ENCODE measurements around the gene PRRX1. TPM values are rescaled to one million over a fixed set of nuclear protein-coding genes. Genes with fewer than 3 reads are reported as not detected.

PRRX1 gene
- total RNA-seq, 1 experiment from 2014 or later: 4.5 TPM

GRCh38 chr1:170734412-170735175 is 70.7 kb downstream of the PRRX1 start:
- ChIA-PET CTCF (no interaction called here), POLR2A (ENCODE audit: low non-redundant PET) (no interaction called here)
- no peaks in the 10 kb centered on the region for H3K9me3 ChIP-seq (ENCODE audit: low read depth, low read length, poor library complexity, severe bottlenecking)
- H3K27me3 ChIP-seq (replicated peaks; ENCODE audit: insufficient read depth, low read depth, low read length, poor library complexity): peaks cover 52% of the 10 kb centered on the region
- no peaks in the 10 kb centered on the region for H3K4me1 ChIP-seq (ENCODE audit: insufficient read depth, low read length, poor library complexity, severe bottlenecking)
- H3K4me3 ChIP-seq (ENCODE audit: low read depth, low read length, poor library complexity, severe bottlenecking): no peak overlapping the region
- no peak overlapping the region for H3K27ac ChIP-seq (ENCODE audit: low read depth, low read length, poor library complexity, severe bottlenecking)
- intact Hi-C loops (cut with micrococcal nuclease; ENCODE audit: unreplicated experiment): no loop called here
- DNase-seq (ENCODE audit: low spot score): no peak
- no peaks in the 10 kb centered on the region for H3K36me3 ChIP-seq (ENCODE audit: insufficient read depth, low read length, poor library complexity, severe bottlenecking)
- TF ChIP-seq, protein P1, sequence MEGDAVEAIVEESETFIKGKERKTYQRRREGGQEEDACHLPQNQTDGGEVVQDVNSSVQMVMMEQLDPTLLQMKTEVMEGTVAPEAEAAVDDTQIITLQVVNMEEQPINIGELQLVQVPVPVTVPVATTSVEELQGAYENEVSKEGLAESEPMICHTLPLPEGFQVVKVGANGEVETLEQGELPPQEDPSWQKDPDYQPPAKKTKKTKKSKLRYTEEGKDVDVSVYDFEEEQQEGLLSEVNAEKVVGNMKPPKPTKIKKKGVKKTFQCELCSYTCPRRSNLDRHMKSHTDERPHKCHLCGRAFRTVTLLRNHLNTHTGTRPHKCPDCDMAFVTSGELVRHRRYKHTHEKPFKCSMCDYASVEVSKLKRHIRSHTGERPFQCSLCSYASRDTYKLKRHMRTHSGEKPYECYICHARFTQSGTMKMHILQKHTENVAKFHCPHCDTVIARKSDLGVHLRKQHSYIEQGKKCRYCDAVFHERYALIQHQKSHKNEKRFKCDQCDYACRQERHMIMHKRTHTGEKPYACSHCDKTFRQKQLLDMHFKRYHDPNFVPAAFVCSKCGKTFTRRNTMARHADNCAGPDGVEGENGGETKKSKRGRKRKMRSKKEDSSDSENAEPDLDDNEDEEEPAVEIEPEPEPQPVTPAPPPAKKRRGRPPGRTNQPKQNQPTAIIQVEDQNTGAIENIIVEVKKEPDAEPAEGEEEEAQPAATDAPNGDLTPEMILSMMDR (conservative IDR thresholded peaks at IDR 0.05; ENCODE audit: low read depth, low read length): no peak
- no peak for TF ChIP-seq EZH2 (IDR thresholded peaks at IDR 0.05; ENCODE audit: borderline replicate concordance, low read depth, low read length, poor library complexity, severe bottlenecking)
- no TSS peak for BruUV-seq (replicated peaks)

DNA sequence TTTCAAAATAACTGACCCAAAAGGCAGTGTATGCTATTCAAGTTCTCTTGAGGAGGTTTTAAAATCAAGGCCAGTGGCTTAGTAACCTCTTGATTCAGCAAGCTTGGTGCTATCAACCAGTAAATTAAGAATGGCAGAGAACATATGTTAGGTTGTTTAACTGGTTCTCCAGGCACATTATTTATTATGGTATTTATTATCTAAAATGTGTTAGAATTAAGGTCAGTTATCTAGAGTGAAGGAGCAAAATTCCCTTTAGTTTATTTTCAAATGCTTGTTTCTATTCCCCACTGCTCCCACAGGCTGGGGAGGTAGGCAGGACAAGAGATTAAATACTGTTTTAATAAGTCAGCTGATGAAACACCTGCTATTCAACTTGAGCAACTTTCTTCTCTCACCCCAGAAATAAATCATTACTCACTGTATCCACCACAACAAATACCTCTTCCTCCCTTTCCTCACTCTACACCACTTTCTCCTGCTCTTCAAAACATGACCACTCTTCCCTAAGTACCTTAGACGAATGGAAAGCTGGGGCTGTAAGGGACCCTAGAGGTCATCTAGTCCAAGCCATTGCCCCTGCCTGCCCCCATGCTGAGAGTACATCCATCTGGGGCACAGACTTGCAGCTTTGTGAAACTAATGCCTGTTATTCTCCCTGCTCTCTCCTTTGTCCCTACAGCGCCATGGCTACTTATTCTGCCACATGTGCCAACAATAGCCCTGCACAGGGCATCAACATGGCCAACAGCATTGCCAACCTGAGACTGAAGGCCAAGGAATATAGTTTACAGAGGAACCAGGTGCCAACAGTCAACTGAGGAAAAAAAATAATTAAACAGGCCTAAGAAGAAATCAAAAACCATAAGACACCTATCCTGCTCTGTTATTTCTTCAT is 71.7 kb downstream of the PRRX1 start:
- H3K9me3 ChIP-seq (ENCODE audit: low read depth, low read length, poor library complexity, severe bottlenecking): no peaks in the 10 kb centered on the region
- ChIA-PET POLR2A (ENCODE audit: low non-redundant PET) (no interaction called here), CTCF (no interaction called here)
- no peak for TF ChIP-seq EZH2 (IDR thresholded peaks at IDR 0.05; ENCODE audit: borderline replicate concordance, low read depth, low read length, poor library complexity, severe bottlenecking)
- TF ChIP-seq, protein P1 (conservative IDR thresholded peaks at IDR 0.05; ENCODE audit: low read depth, low read length): no peak
- no peak overlapping the region for H3K4me3 ChIP-seq (ENCODE audit: low read depth, low read length, poor library complexity, severe bottlenecking)
- intact Hi-C loops (cut with micrococcal nuclease; ENCODE audit: unreplicated experiment): no loop called here
- no peaks in the 10 kb centered on the region for H3K4me1 ChIP-seq (ENCODE audit: insufficient read depth, low read length, poor library complexity, severe bottlenecking)
- DNase-seq (ENCODE audit: low spot score): no peak
- H3K27me3 ChIP-seq (replicated peaks; ENCODE audit: insufficient read depth, low read depth, low read length, poor library complexity): peaks cover 45% of the 10 kb centered on the region
- BruUV-seq (replicated peaks): no TSS peak
- no peaks in the 10 kb centered on the region for H3K36me3 ChIP-seq (ENCODE audit: insufficient read depth, low read length, poor library complexity, severe bottlenecking)
- H3K27ac ChIP-seq (ENCODE audit: low read depth, low read length, poor library complexity, severe bottlenecking): no peak overlapping the region

GRCh38 chr1:170739803-170740202 is 75.9 kb downstream of the PRRX1 start:
- DNase-seq (ENCODE audit: low spot score): no peak
- no peaks in the 10 kb centered on the region for H3K4me1 ChIP-seq (ENCODE audit: insufficient read depth, low read length, poor library complexity, severe bottlenecking)
- BruUV-seq (replicated peaks): no TSS peak
- no peaks in the 10 kb centered on the region for H3K36me3 ChIP-seq (ENCODE audit: insufficient read depth, low read length, poor library complexity, severe bottlenecking)
- no peak overlapping the region for H3K4me3 ChIP-seq (ENCODE audit: low read depth, low read length, poor library complexity, severe bottlenecking)
- H3K9me3 ChIP-seq (ENCODE audit: low read depth, low read length, poor library complexity, severe bottlenecking): no peaks in the 10 kb centered on the region
- H3K27me3 ChIP-seq (replicated peaks; ENCODE audit: insufficient read depth, low read depth, low read length, poor library complexity): peaks cover 14% of the 10 kb centered on the region
- no peak overlapping the region for H3K27ac ChIP-seq (ENCODE audit: low read depth, low read length, poor library complexity, severe bottlenecking)
- CTCF ChIA-PET: no interaction called here
- TF ChIP-seq EZH2 (IDR thresholded peaks at IDR 0.05; ENCODE audit: borderline replicate concordance, low read depth, low read length, poor library complexity, severe bottlenecking): no peak
- intact Hi-C loops (cut with micrococcal nuclease; ENCODE audit: unreplicated experiment): no loop called here
- POLR2A ChIA-PET (ENCODE audit: low non-redundant PET): no interaction called here
